ENCODE results near the gene GPR158.

GPR158 gene

GRCh38 chr10:25398680-25399079 is 223.9 kb downstream of the GPR158 start:
- no peak for DNase-seq (ENCODE audit: low spot score)

GRCh38 chr10:25405871-25406270 is 231.1 kb downstream of the GPR158 start:
- no peak for DNase-seq (ENCODE audit: low spot score)

GRCh38 chr10:25417611-25418010 is 242.8 kb downstream of the GPR158 start:
- DNase-seq (ENCODE audit: low spot score), result no peak

GRCh38 chr10:25425776-25426175 is 251.0 kb downstream of the GPR158 start:
- no peak for DNase-seq (ENCODE audit: low spot score)

GRCh38 chr10:25436431-25436830 is 261.6 kb downstream of the GPR158 start:
- DNase-seq (ENCODE audit: low spot score), result no peak

- no peak for DNase-seq (ENCODE audit: low spot score)
Observed at GRCh38 chr10:25441270-25441669, 266.5 kb downstream of the GPR158 start.

GRCh38 chr10:25444266-25444665 is 269.5 kb downstream of the GPR158 start:
- no peak for DNase-seq (ENCODE audit: low spot score)

GRCh38 chr10:25451401-25451800 is 276.6 kb downstream of the GPR158 start:
- no peak for DNase-seq (ENCODE audit: low spot score)

GRCh38 chr10:25453619-25454018 is 278.8 kb downstream of the GPR158 start:
- no peak for DNase-seq (ENCODE audit: low spot score)

- DNase-seq (ENCODE audit: low spot score), result no peak
Observed at GRCh38 chr10:25455980-25456567, 281.3 kb downstream of the GPR158 start.

GRCh38 chr10:25457552-25457951 is 282.8 kb downstream of the GPR158 start:
- DNase-seq (ENCODE audit: low spot score), result no peak

- DNase-seq (ENCODE audit: low spot score), result no peak
Observed at GRCh38 chr10:25465582-25466372, 291.0 kb downstream of the GPR158 start.

GRCh38 chr10:25467881-25468280 is 293.1 kb downstream of the GPR158 start:
- no peak for DNase-seq (ENCODE audit: low spot score)

- DNase-seq (ENCODE audit: low spot score), result no peak
Observed at GRCh38 chr10:25481467-25481866, 306.7 kb downstream of the GPR158 start.

GRCh38 chr10:25483999-25484398 is 309.2 kb downstream of the GPR158 start:
- DNase-seq (ENCODE audit: low spot score), result no peak

- no peak for DNase-seq (ENCODE audit: low spot score)
Observed at GRCh38 chr10:25487266-25487665, 312.5 kb downstream of the GPR158 start.

GRCh38 chr10:25492040-25492439 is 317.2 kb downstream of the GPR158 start:
- DNase-seq (ENCODE audit: low spot score), result no peak

GRCh38 chr10:25492680-25493079 is 317.9 kb downstream of the GPR158 start:
- DNase-seq (ENCODE audit: low spot score), result no peak

GRCh38 chr10:25493122-25493893 is 318.5 kb downstream of the GPR158 start:
- no peak for DNase-seq (ENCODE audit: low spot score)

- DNase-seq (ENCODE audit: low spot score), result no peak
Observed at GRCh38 chr10:25497246-25497645, 322.4 kb downstream of the GPR158 start.

- no peak for DNase-seq (ENCODE audit: low spot score)
Observed at GRCh38 chr10:25498645-25499044, 323.8 kb downstream of the GPR158 start.

- DNase-seq (ENCODE audit: low spot score), result no peak
Observed at GRCh38 chr10:25501912-25502311, 327.1 kb downstream of the GPR158 start.

GRCh38 chr10:25502453-25502852 is 327.7 kb downstream of the GPR158 start:
- no peak for DNase-seq (ENCODE audit: low spot score)
